ENCODE measurements around the gene XYLT2.
"Not testable (repeated sequence)": the region's sequence is repeated elsewhere in the genome, so short reads cannot be mapped to it uniquely, and the experiment has no call there.

Gene XYLT2

DNA sequence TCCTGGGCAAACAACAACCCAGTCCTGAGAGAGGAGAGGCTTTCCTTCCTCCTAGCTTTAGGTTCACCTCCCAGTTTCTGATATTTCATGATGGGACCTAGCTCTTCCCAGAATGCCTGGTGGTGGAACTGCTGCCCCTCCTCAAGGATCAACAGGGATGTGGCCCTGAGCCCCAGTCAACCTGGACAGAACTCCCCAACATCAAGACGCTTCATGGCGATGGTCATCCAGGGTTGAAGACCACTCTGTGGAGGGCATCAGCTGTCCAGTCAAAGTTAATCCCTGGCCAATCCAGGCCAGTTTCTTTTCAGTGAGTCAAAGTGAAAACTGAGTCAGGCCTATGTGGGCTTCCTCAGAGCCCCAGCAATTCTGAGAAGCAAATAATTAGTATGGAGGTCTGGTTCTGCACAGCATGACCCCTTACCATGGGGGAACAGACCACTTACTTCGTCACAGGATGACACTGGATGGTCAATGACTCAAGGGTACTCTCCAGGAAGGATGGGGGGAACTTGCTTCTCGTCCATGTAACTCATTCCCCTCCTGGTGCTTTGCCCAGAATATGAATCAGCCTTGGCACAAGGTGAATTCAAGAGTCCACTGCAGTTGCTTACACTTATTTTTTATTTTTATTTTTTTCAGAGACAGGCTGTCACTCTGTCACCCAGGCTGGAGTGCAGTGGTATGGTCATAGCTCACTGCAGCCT, 14.7 kb upstream of the XYLT2 start:
- TF ChIP-seq EZH2phosphoT487 (IDR thresholded peaks at IDR 0.05; ENCODE audit: borderline replicate concordance): no peak
- TF ChIP-seq, protein P1, sequence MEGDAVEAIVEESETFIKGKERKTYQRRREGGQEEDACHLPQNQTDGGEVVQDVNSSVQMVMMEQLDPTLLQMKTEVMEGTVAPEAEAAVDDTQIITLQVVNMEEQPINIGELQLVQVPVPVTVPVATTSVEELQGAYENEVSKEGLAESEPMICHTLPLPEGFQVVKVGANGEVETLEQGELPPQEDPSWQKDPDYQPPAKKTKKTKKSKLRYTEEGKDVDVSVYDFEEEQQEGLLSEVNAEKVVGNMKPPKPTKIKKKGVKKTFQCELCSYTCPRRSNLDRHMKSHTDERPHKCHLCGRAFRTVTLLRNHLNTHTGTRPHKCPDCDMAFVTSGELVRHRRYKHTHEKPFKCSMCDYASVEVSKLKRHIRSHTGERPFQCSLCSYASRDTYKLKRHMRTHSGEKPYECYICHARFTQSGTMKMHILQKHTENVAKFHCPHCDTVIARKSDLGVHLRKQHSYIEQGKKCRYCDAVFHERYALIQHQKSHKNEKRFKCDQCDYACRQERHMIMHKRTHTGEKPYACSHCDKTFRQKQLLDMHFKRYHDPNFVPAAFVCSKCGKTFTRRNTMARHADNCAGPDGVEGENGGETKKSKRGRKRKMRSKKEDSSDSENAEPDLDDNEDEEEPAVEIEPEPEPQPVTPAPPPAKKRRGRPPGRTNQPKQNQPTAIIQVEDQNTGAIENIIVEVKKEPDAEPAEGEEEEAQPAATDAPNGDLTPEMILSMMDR (conservative IDR thresholded peaks at IDR 0.05; ENCODE audit: low read length): no peak
- Histone ChIP-seq H3K9ac (ENCODE audit: low read depth, low read length, poor library complexity, severe bottlenecking) (no peak overlapping the region), H3F3A (ENCODE audit: low read depth) (no peaks in the 10 kb centered on the region), H2AFZ (ENCODE audit: low read length) (no peak overlapping the region), H3K79me2 (ENCODE audit: insufficient read depth, low read length) (no peaks in the 10 kb centered on the region), H3K9me3 (ENCODE audit: insufficient read depth, low read depth, low read length) (no peaks in the 10 kb centered on the region), H3K36me3 (ENCODE audit: insufficient read depth, low read length) (no peaks in the 10 kb centered on the region), H3K27me3 (ENCODE audit: insufficient read depth, low read length, poor library complexity, severe bottlenecking) (no peaks in the 10 kb centered on the region), H3K4me3 (ENCODE audit: low read length, poor library complexity, severe bottlenecking) (no peak overlapping the region), H3K4me2 (ENCODE audit: low read depth, low read length, poor library complexity, severe bottlenecking) (no peak overlapping the region), H3K4me1 (ENCODE audit: insufficient read depth, low read length, poor library complexity, severe bottlenecking) (peaks cover 7% of the 10 kb centered on the region), H3K9me2 (replicated peaks; ENCODE audit: low read depth, low read length) (no peaks in the 10 kb centered on the region), H4K20me1 (ENCODE audit: insufficient read depth, low read length, poor library complexity, severe bottlenecking) (no peaks in the 10 kb centered on the region)

DNA sequence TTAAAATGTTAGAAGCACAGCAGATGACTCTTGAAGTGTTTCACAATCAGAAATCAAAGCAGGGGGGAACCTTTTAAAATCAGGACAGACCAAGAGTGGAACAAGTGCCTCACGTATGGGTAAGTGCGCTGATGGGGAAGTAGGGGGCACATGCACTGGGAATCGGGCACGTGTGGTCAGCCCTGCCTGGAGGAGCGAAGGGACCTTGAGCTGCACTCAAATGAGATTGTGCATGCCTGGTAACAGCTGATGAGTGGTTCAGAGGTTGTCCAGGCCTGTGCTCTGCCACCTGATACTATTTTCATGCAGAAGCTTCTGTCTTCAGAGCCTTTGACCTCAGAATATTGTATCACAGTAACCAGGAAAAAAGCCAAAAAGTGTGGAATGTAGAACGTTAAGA, 13.7 kb upstream of the XYLT2 start:
- Histone ChIP-seq H3K9me3 (ENCODE audit: insufficient read depth, low read depth, low read length) (no peaks in the 10 kb centered on the region), H4K20me1 (ENCODE audit: insufficient read depth, low read length, poor library complexity, severe bottlenecking) (no peaks in the 10 kb centered on the region), H3F3A (ENCODE audit: low read depth) (no peaks in the 10 kb centered on the region), H2AFZ (ENCODE audit: low read length) (no peak overlapping the region), H3K4me3 (ENCODE audit: low read length, poor library complexity, severe bottlenecking) (no peak overlapping the region), H3K27me3 (ENCODE audit: insufficient read depth, low read length, poor library complexity, severe bottlenecking) (no peaks in the 10 kb centered on the region), H3K4me1 (ENCODE audit: insufficient read depth, low read length, poor library complexity, severe bottlenecking) (peaks cover 7% of the 10 kb centered on the region), H3K4me2 (ENCODE audit: low read depth, low read length, poor library complexity, severe bottlenecking) (no peak overlapping the region), H3K9ac (ENCODE audit: low read depth, low read length, poor library complexity, severe bottlenecking) (no peak overlapping the region), H3K79me2 (ENCODE audit: insufficient read depth, low read length) (no peaks in the 10 kb centered on the region), H3K9me2 (replicated peaks; ENCODE audit: low read depth, low read length) (no peaks in the 10 kb centered on the region), H3K36me3 (ENCODE audit: insufficient read depth, low read length) (no peaks in the 10 kb centered on the region)
- no peak for TF ChIP-seq EZH2phosphoT487 (IDR thresholded peaks at IDR 0.05; ENCODE audit: borderline replicate concordance)
- TF ChIP-seq, protein P1 (conservative IDR thresholded peaks at IDR 0.05; ENCODE audit: low read length): no peak

DNA sequence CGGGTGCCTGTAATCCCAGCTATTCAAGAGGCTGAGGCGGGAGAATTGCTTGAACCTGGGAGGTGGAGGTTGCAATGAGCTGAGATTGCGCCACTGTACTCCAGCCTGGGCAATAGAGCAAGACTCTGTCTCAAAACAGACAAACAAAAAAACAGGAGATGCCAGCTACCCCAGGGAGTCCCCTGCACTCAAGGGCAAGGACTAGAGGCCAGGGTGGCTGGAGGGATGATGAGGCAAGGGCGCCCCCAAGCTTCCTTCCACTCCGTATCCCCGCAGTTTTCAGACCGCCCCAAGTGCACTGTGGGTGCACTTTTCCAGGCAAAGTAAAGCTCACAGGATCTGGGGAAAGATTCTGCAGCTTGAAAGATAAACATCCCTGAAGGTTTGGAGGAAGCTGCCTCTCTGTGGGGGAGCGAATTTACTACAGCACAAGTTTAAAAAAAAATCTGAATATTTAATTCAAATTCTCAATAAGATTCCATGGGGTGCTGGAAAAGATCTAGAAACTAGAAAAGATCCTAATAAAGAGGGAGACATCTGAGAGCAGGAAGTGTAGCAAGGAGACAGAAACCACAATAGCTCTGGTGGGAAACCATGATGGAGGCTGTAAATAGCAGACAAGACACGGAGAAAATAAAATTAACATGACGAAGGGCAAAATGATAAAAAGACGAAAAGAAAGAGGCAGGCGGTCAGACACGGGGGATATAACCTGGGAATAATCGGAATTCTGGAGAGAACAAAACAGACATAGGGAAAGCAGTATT, 12.5 kb upstream of the XYLT2 start:
- TF ChIP-seq, protein P1 (conservative IDR thresholded peaks at IDR 0.05; ENCODE audit: low read length): peak; percentile 31
- Histone ChIP-seq H2AFZ (ENCODE audit: low read length) (0 out of 2 replicates have a peak overlapping the region, but pooled peaks have one; percentile 2), H3K4me3 (ENCODE audit: low read length, poor library complexity, severe bottlenecking) (peak overlapping the region; percentile 48), H3K4me2 (ENCODE audit: low read depth, low read length, poor library complexity, severe bottlenecking) (peak overlapping the region; percentile 41), H3K9ac (ENCODE audit: low read depth, low read length, poor library complexity, severe bottlenecking) (peak overlapping the region; percentile 14)
- H3K9me2 ChIP-seq (replicated peaks; ENCODE audit: low read depth, low read length); H3K36me3 ChIP-seq (ENCODE audit: insufficient read depth, low read length); H3F3A ChIP-seq (ENCODE audit: low read depth); H4K20me1 ChIP-seq (ENCODE audit: insufficient read depth, low read length, poor library complexity, severe bottlenecking); H3K27me3 ChIP-seq (ENCODE audit: insufficient read depth, low read length, poor library complexity, severe bottlenecking); H3K79me2 ChIP-seq (ENCODE audit: insufficient read depth, low read length); H3K9me3 ChIP-seq (ENCODE audit: insufficient read depth, low read depth, low read length); H3K4me1 ChIP-seq (ENCODE audit: insufficient read depth, low read length, poor library complexity, severe bottlenecking): not testable (repeated sequence)

Measured in Loucy (cell line).